Neural progenitor cell (in vitro differentiated cells): Measurements from ENCODE around the gene THAP9. TPM values are rescaled to one million over a fixed set of nuclear protein-coding genes. Genes with fewer than 3 reads are reported as not detected.

Experiments
- DNase-seq: peaks from one replicate; pipeline ENCODE4 v3.0.0-alpha.2; 2016; ENCODE audit warnings: low spot score
- H2AFZ ChIP-seq: fragments of 200-600 bp; sonication (generic); replicated peaks from 2 replicates; pipeline ENCODE4 v1.6.1; 2016; ENCODE audit warnings: antibody characterized with exemption
- H3F3A ChIP-seq: fragments of 200-600 bp; sonication (generic); 2 replicates; pipeline ENCODE4 v1.6.1; 2016; ENCODE audit warnings: antibody characterized with exemption, low read depth
- H3K27ac ChIP-seq: fragments of 200-600 bp; sonication (generic); 2 replicates; pipeline ENCODE4 v1.5.1; 2016; ENCODE audit warnings: mild to moderate bottlenecking
- H3K27me3 ChIP-seq: fragments of 200-600 bp; sonication (generic); 2 replicates; pipeline ENCODE4 v1.6.1; 2016; ENCODE audit warnings: mild to moderate bottlenecking, moderate library complexity
- H3K36me3 ChIP-seq: fragments of 200-600 bp; sonication (generic); 2 replicates; pipeline ENCODE4 v1.5.1; 2016
- H3K4me1 ChIP-seq: fragments of 200-600 bp; sonication (generic); 2 replicates; pipeline ENCODE4 v1.6.1; 2016; ENCODE audit warnings: mixed run types
- H3K4me2 ChIP-seq: fragments of 200-600 bp; sonication (generic); 2 replicates; pipeline ENCODE4 v1.6.1; 2016
- H3K4me3 ChIP-seq: fragments of 200-600 bp; sonication (generic); 2 replicates; pipeline ENCODE4 v1.5.1; 2016
- H3K79me2 ChIP-seq: fragments of 200-600 bp; sonication (generic); 2 replicates; pipeline ENCODE4 v1.6.1; 2016; ENCODE audit warnings: low read depth
- H3K9ac ChIP-seq: fragments of 200-600 bp; sonication (generic); 2 replicates; pipeline ENCODE4 v1.6.1; 2016
- H3K9me3 ChIP-seq: fragments of 200-600 bp; sonication (generic); 2 replicates; pipeline ENCODE4 v1.5.1; 2016; ENCODE audit warnings: low read depth
- H4K20me1 ChIP-seq: fragments of 200-600 bp; sonication (generic); 2 replicates; pipeline ENCODE4 v1.6.1; 2016; ENCODE audit warnings: low read depth
- H3K27ac Mint-ChIP-seq: 3 replicates; pipeline ENCODE4 v1.8.0; 2021; ENCODE audit warnings: mixed read lengths
- H3K27me3 Mint-ChIP-seq: 2 replicates; pipeline ENCODE4 v1.8.0; 2022; ENCODE audit warnings: low read depth, mild to moderate bottlenecking, inconsistent platforms, moderate library complexity, mixed read lengths; ENCODE audit not compliant: insufficient read depth
- H3K36me3 Mint-ChIP-seq: 3 replicates; pipeline ENCODE4 v1.8.0; 2021; ENCODE audit warnings: mixed read lengths
- H3K4me1 Mint-ChIP-seq: 3 replicates; pipeline ENCODE4 v1.8.0; 2021; ENCODE audit warnings: mixed read lengths
- H3K4me3 Mint-ChIP-seq: 3 replicates; pipeline ENCODE4 v1.8.0; 2021; ENCODE audit warnings: mild to moderate bottlenecking, moderate library complexity, mixed read lengths
- H3K9me3 Mint-ChIP-seq: 3 replicates; pipeline ENCODE4 v1.8.0; 2020; ENCODE audit warnings: mixed read lengths
- CTCF ChIP-seq: fragments of 200-600 bp; sonication (generic); IDR thresholded peaks from 2 replicates; pipeline ENCODE4 v1.5.1; 2017; ENCODE audit warnings: antibody characterized with exemption, mild to moderate bottlenecking
- EZH2 ChIP-seq: fragments of 200-600 bp; sonication (generic); IDR thresholded peaks from 2 replicates; pipeline ENCODE4 v1.6.1; 2017; ENCODE audit warnings: antibody characterized with exemption, mild to moderate bottlenecking, moderate library complexity
- EZH2phosphoT487 ChIP-seq: fragments of 200-600 bp; sonication (generic); IDR thresholded peaks from 2 replicates; pipeline ENCODE4 v1.6.1; 2017; ENCODE audit warnings: antibody characterized with exemption
- total RNA-seq: library from RNA; depleted of rRNA; stranded (reverse); fragments of >200 nt; gene quantifications from 2 replicates; pipeline ENCODE4 v1.2.3, GENCODE V29; 2015; ENCODE audit warnings: low replicate concordance

THAP9 gene
- total RNA-seq, 1 donor from 2014 or later = 78.7 TPM

- no peaks in the 10 kb centered on the region for H3K9me3 ChIP-seq
- Mint-ChIP-seq H3K4me1 (no peaks in the 10 kb centered on the region), H3K27ac (no peak overlapping the region), H3K36me3 (peaks cover 7% of the 10 kb centered on the region), H3K4me3 (no peak overlapping the region), H3K27me3 (no peaks in the 10 kb centered on the region), H3K9me3 (no peaks in the 10 kb centered on the region)
- H3K4me2 ChIP-seq = no peak overlapping the region
- no peaks in the 10 kb centered on the region for H3K4me1 ChIP-seq
- H3K27me3 ChIP-seq = no peaks in the 10 kb centered on the region
- no peak overlapping the region for H3K27ac ChIP-seq
- H4K20me1 ChIP-seq = no peaks in the 10 kb centered on the region
- no peak overlapping the region for H3K4me3 ChIP-seq
- H2AFZ ChIP-seq = no peak overlapping the region
- TF ChIP-seq EZH2phosphoT487 (no peak), CTCF (no peak), EZH2 (no peak)
- peaks cover 5% of the 10 kb centered on the region for H3K79me2 ChIP-seq
- no peaks in the 10 kb centered on the region for H3F3A ChIP-seq
- no peak for DNase-seq
- no peak overlapping the region for H3K9ac ChIP-seq
- H3K36me3 ChIP-seq = peaks cover 21% of the 10 kb centered on the region
Measured at GRCh38 chr4:82918091-82918490, 17.6 kb downstream of the THAP9 start.

GRCh38 chr4:82919386-82919785 is 18.9 kb downstream of the THAP9 start:
- no peak overlapping the region for H3K27ac ChIP-seq

DNA sequence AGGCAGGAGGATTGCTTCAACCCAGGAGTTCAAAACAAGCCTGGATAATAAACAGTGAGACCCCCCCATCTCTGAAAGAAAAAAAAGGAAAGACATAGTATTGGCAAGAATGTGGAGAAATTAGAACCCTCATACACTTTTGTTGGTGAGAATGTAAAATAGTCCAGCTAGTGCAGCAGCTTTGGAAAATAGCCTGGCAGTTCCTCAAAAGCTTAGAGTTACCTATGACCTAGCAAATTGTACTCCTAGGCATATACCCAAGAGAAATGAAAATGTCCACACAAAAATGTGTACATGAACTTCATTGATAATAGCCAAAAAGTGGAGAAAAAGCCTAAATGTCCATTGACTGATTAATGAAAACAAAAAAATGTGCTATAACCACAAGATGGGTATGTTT is 21.3 kb downstream of the THAP9 start:
- Histone ChIP-seq H3K27ac (no peak overlapping the region), H3K36me3 (peaks cover 22% of the 10 kb centered on the region), H3K4me1 (no peaks in the 10 kb centered on the region), H3K27me3 (no peaks in the 10 kb centered on the region), H4K20me1 (no peaks in the 10 kb centered on the region), H3K4me3 (no peak overlapping the region), H3K79me2 (no peaks in the 10 kb centered on the region), H2AFZ (no peak overlapping the region), H3K9me3 (no peaks in the 10 kb centered on the region), H3K4me2 (no peak overlapping the region), H3K9ac (no peak overlapping the region), H3F3A (no peaks in the 10 kb centered on the region)
- Mint-ChIP-seq H3K4me3 (no peak overlapping the region), H3K27ac (no peak overlapping the region), H3K9me3 (no peaks in the 10 kb centered on the region), H3K36me3 (peaks cover 3% of the 10 kb centered on the region), H3K27me3 (no peaks in the 10 kb centered on the region), H3K4me1 (no peaks in the 10 kb centered on the region)
- no peak for DNase-seq
- no peak for TF ChIP-seq EZH2phosphoT487
- no peak for TF ChIP-seq EZH2
- no peak for TF ChIP-seq CTCF

More at GRCh38 chr4:82919386-82919785, 18.9 kb downstream of the THAP9 start:
- H2AFZ ChIP-seq = no peak overlapping the region
- no peak overlapping the region for H3K4me3 Mint-ChIP-seq
- H3K4me1 ChIP-seq = no peaks in the 10 kb centered on the region
- H3K4me1 Mint-ChIP-seq = no peaks in the 10 kb centered on the region
- no peaks in the 10 kb centered on the region for H3F3A ChIP-seq
- no peaks in the 10 kb centered on the region for H3K79me2 ChIP-seq
- H3K36me3 ChIP-seq = peaks cover 19% of the 10 kb centered on the region
- peaks cover 5% of the 10 kb centered on the region for H3K36me3 Mint-ChIP-seq
- H4K20me1 ChIP-seq = no peaks in the 10 kb centered on the region
- DNase-seq = no peak
- H3K27me3 Mint-ChIP-seq = no peaks in the 10 kb centered on the region
- H3K9me3 Mint-ChIP-seq = no peaks in the 10 kb centered on the region
- no peak overlapping the region for H3K27ac Mint-ChIP-seq
- no peak overlapping the region for H3K9ac ChIP-seq
- TF ChIP-seq EZH2 (no peak), EZH2phosphoT487 (no peak), CTCF (no peak)
- H3K4me2 ChIP-seq = no peak overlapping the region
- no peaks in the 10 kb centered on the region for H3K27me3 ChIP-seq
- H3K4me3 ChIP-seq = no peak overlapping the region
- H3K9me3 ChIP-seq = no peaks in the 10 kb centered on the region
